Caco-2 (cell line): ENCODE data around the gene PRODH2. TPM values are rescaled to one million over a fixed set of nuclear protein-coding genes. Genes with fewer than 3 reads are reported as not detected.

Experiments
- BruUV-seq: library from RNA; stranded (reverse); fragments of 400-500 nt; replicated peaks from 2 replicates; lab custom pipeline; 2021; lab: Mats Ljungman, UMichigan
- CTCF ChIA-PET: fragments of 300-600 bp; sonication (Branson Sonifier 250); formaldehyde crosslinking; loops from one replicate; lab custom pipeline; 2022; ENCODE audit warnings: antibody characterized with exemption; lab: Charles Lee
- POLR2A ChIA-PET: fragments of 300-600 bp; sonication (Branson Sonifier 250); formaldehyde crosslinking; loops from one replicate; lab custom pipeline; 2022; ENCODE audit warnings: antibody characterized with exemption; lab: Charles Lee
- DNase-seq, 2 experiments: peaks; one replicate each; pipeline versions ENCODE4 v3.0.0 to v3.0.0-alpha.2; 2020 to 2022
- H3K27me3 ChIP-seq: replicated peaks from 2 replicates; pipeline ENCODE4 v1.6.0; 2011; ENCODE audit warnings: low read length; ENCODE audit not compliant: control insufficient read depth, insufficient read depth
- H3K36me3 ChIP-seq: 2 replicates; pipeline ENCODE4 v1.5.1; 2011; ENCODE audit warnings: low read length; ENCODE audit not compliant: control insufficient read depth, insufficient read depth
- H3K4me1 ChIP-seq: fragments of 250-450 bp; sonication (Bioruptor Pico); 2 replicates; pipeline ENCODE4 v1.5.1; 2020; ENCODE audit warnings: mild to moderate bottlenecking
- H3K4me3 ChIP-seq: 2 replicates; pipeline ENCODE4 v1.5.1; 2011; ENCODE audit warnings: low read depth, mild to moderate bottlenecking, control low read depth, low read length
- H3K9me3 ChIP-seq: fragments of 250-450 bp; sonication (Bioruptor Pico); 2 replicates; pipeline ENCODE4 v1.5.1; 2020; ENCODE audit warnings: mild to moderate bottlenecking, moderate library complexity
- H3K27ac Mint-ChIP-seq: one replicate; pipeline ENCODE4 v1.8.0; 2022; ENCODE audit warnings: mixed read lengths; ENCODE audit not compliant: unreplicated experiment
- H3K27me3 Mint-ChIP-seq: one replicate; pipeline ENCODE4 v1.8.0; 2022; ENCODE audit warnings: mixed read lengths; ENCODE audit not compliant: insufficient read depth, unreplicated experiment
- H3K36me3 Mint-ChIP-seq: one replicate; pipeline ENCODE4 v1.8.0; 2022; ENCODE audit warnings: mild to moderate bottlenecking, mixed read lengths; ENCODE audit not compliant: insufficient read depth, unreplicated experiment
- H3K4me1 Mint-ChIP-seq: one replicate; pipeline ENCODE4 v1.8.0; 2022; ENCODE audit warnings: low read depth, mixed read lengths; ENCODE audit not compliant: unreplicated experiment
- H3K4me3 Mint-ChIP-seq: one replicate; pipeline ENCODE4 v1.8.0; 2022; ENCODE audit warnings: mild to moderate bottlenecking, moderate library complexity, mixed read lengths; ENCODE audit not compliant: unreplicated experiment
- H3K9me3 Mint-ChIP-seq: one replicate; pipeline ENCODE4 v1.8.0; 2022; ENCODE audit warnings: mixed read lengths; ENCODE audit not compliant: unreplicated experiment
- CTCF ChIP-seq, 2 experiments: fragments of 200-600 bp in 1 of 2; IDR thresholded peaks; 1 replicate in 1 of 2; 2 replicates in 1 of 2; pipeline versions ENCODE4 v1.5.1 to v1.8.0; 2011 to 2022; ENCODE audit warnings: antibody characterized with exemption in 1 of 2, control low read depth in 1 of 2, inconsistent platforms in 1 of 2, low read depth in 1 of 2, low read length in 1 of 2, mild to moderate bottlenecking in 1 of 2, moderate library complexity in 1 of 2; ENCODE audit not compliant: insufficient read depth in 1 of 2, severe bottlenecking in 1 of 2, unreplicated experiment in 1 of 2
- intact Hi-C: fragments of 100-400 bp; cut with micrococcal nuclease; formaldehyde crosslinking; loops from one replicate; pipeline ENCODE4 v1.10.0; 2022; ENCODE audit not compliant: unreplicated experiment
- total RNA-seq: library from RNA; stranded (reverse); gene quantifications from 2 replicates; pipeline ENCODE4 v1.2.3, GENCODE V29; 2022

PRODH2 gene
- total RNA-seq, 1 experiment from 2014 or later, result not detected

- Histone ChIP-seq H3K4me3 (no peak overlapping the region), H3K36me3 (no peaks in the 10 kb centered on the region), H3K27me3 (no peaks in the 10 kb centered on the region), H3K9me3 (no peaks in the 10 kb centered on the region), H3K4me1 (peaks cover 4% of the 10 kb centered on the region; the same call in 1 of the 2 replicates)
- ChIA-PET CTCF (interaction anchor here (0.7 to 2.0 kb wide), 3 partner anchors 73 to 124 kb away, joined by 5 to 9 read pairs (median 8); partner anchors contain the start of genes PSENEN and U2AF1L4), POLR2A (no interaction called here)
- H3K9me3 Mint-ChIP-seq, result no peaks in the 10 kb centered on the region
- H3K27me3 Mint-ChIP-seq, result peaks cover 2% of the 10 kb centered on the region
- peaks cover 6% of the 10 kb centered on the region for H3K36me3 Mint-ChIP-seq
- no peaks in the 10 kb centered on the region for H3K4me1 Mint-ChIP-seq
- H3K27ac Mint-ChIP-seq, result no peak overlapping the region
- TF ChIP-seq CTCF (IDR thresholded peaks at IDR 0.05; ENCODE audit: insufficient read depth in 1 of 2, low read depth in 1 of 2, low read length in 1 of 2, severe bottlenecking in 1 of 2, unreplicated experiment in 1 of 2), result no peak
- no TSS peak for BruUV-seq
- no peak overlapping the region for H3K4me3 Mint-ChIP-seq
- intact Hi-C loops, result no loop called here
- DNase-seq, result no peak
Observed at GRCh38 chr19:35818445-35818844, 5.8 kb upstream of the PRODH2 start.

- no peak overlapping the region for H3K4me3 Mint-ChIP-seq
Observed at GRCh38 chr19:35816846-35817245, 4.2 kb upstream of the PRODH2 start.

DNA sequence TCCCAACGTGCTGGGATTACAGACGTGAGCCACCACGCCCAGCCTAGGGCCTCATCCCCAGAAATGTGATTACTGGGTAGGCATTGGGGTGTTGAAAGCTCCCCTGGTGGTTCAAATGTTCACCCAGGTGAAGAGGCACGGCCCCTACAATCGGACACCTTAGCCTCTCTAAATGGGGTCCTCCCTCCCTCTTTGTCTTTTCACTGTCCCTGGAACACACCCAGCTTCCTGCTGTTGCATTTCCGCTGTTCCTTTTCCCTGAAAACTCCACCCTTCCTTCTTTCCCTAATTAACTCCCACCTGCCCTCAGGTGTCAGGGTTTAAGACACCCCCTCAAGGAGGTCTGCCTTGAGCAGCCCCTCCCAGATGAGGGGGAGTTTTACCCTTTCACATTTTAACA, 3.6 kb upstream of the PRODH2 start:
- no TSS peak for BruUV-seq
- H3K36me3 Mint-ChIP-seq, result peaks cover 6% of the 10 kb centered on the region
- Histone ChIP-seq H3K4me3 (no peak overlapping the region), H3K27me3 (no peaks in the 10 kb centered on the region), H3K9me3 (no peaks in the 10 kb centered on the region), H3K36me3 (no peaks in the 10 kb centered on the region), H3K4me1 (peaks cover 10% of the 10 kb centered on the region)
- no peaks in the 10 kb centered on the region for H3K4me1 Mint-ChIP-seq
- CTCF ChIA-PET, result no interaction called here
- H3K4me3 Mint-ChIP-seq, result no peak overlapping the region
- H3K27ac Mint-ChIP-seq, result no peak overlapping the region
- peaks cover 2% of the 10 kb centered on the region for H3K27me3 Mint-ChIP-seq
- intact Hi-C loops, result no loop called here
- no peak for DNase-seq
- no peaks in the 10 kb centered on the region for H3K9me3 Mint-ChIP-seq
- TF ChIP-seq CTCF (IDR thresholded peaks at IDR 0.05; ENCODE audit: insufficient read depth in 1 of 2, low read depth in 1 of 2, low read length in 1 of 2, severe bottlenecking in 1 of 2, unreplicated experiment in 1 of 2), result no peak
- POLR2A ChIA-PET, result no interaction called here

More at GRCh38 chr19:35816846-35817245, 4.2 kb upstream of the PRODH2 start:
- Mint-ChIP-seq H3K9me3 (no peaks in the 10 kb centered on the region), H3K27me3 (peaks cover 2% of the 10 kb centered on the region), H3K4me1 (no peaks in the 10 kb centered on the region), H3K27ac (no peak overlapping the region), H3K36me3 (peaks cover 6% of the 10 kb centered on the region)
- peaks cover 10% of the 10 kb centered on the region for H3K4me1 ChIP-seq
- no peak for TF ChIP-seq CTCF (IDR thresholded peaks at IDR 0.05; ENCODE audit: insufficient read depth in 1 of 2, low read depth in 1 of 2, low read length in 1 of 2, severe bottlenecking in 1 of 2, unreplicated experiment in 1 of 2)
- ChIA-PET POLR2A (no interaction called here), CTCF (no interaction called here)
- no TSS peak for BruUV-seq
- intact Hi-C loops, result no loop called here
- no peaks in the 10 kb centered on the region for H3K27me3 ChIP-seq
- H3K4me3 ChIP-seq, result no peak overlapping the region
- no peak for DNase-seq
- no peaks in the 10 kb centered on the region for H3K9me3 ChIP-seq
- H3K36me3 ChIP-seq, result no peaks in the 10 kb centered on the region
